ENCODE measurements around the gene COMMD6.

GRCh38 chr13:75489502-75490263 lies 48.0 kb downstream of the COMMD6 start:
- no peak for TF ChIP-seq CTCF (IDR thresholded peaks at IDR 0.05)
- TF ChIP-seq POLR2A (IDR thresholded peaks at IDR 0.05), result no peak
- TF ChIP-seq POLR2AphosphoS5 (IDR thresholded peaks at IDR 0.05), result no peak
